Measurements from ENCODE around the gene SERPINB7.

Gene SERPINB7

GRCh38 chr18:63788447-63789096 lies 13.4 kb downstream of the SERPINB7 start:
- DNase-seq = peak; percentile 18

- DNase-seq = no peak
Measured at GRCh38 chr18:63789327-63789726, 14.1 kb downstream of the SERPINB7 start.

DNA sequence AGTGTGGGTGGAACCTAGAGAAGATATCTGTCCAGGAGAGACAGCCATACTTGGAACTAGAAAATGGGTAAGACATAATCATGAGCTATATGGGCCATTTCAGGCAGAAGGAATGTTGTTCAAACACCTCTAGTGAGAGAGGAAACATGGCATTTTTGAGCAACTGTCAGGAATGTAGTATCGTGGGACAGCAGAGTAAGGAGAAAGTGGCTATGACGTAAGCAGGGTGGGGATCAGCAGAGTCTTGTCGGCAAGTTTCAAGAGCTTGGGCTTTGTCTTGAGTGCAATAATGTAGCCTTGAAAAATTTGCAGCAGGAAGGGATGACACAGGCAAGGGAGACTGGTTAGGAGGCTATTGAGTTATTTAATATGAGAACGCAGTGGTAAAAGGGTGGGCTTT lies 20.4 kb downstream of the SERPINB7 start:
- no peak for DNase-seq

DNA sequence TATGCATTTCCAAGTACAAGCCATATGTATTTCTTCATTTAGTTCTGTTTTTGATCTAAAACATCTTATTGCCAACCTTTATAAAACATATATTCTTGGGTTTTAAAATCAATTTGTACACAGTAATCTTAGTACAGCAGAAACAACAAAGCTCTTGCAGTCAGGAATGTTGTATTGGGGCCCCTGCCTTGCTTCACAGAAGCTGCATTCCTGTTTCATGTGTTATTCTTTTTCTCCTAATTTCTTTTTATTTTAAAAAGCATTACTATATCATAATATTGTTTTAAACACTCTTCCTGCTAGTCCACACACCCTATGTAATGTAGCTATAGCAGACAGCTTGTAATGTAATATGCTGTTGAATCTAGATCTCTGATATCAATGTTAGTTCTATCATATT lies 24.0 kb downstream of the SERPINB7 start:
- no peak for DNase-seq

DNA sequence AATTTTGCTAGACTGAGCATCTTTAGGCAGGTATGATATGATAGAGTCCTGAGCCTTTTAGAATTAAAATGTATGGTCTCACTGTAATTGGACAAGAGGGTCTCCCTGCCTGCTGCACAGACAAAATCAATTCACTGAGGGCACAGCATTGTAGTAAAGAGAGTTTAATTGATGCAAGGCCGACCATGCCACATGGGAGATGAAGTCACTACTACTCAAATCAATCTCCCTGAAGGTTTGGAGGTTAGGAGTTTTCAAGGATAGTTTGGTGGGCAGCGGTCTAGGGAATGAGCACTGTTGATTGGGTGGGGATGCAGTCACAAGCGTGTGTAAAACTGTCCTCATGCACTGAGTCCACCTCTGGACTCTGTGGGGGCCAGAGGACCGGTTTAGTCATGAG lies 26.1 kb downstream of the SERPINB7 start:
- DNase-seq = no peak

GRCh38 chr18:63808125-63808524 lies 32.9 kb downstream of the SERPINB7 start:
- DNase-seq = no peak

- DNase-seq = no peak
Measured at GRCh38 chr18:63817441-63818051, 42.3 kb downstream of the SERPINB7 start.

- DNase-seq = no peak
Measured at GRCh38 chr18:63818212-63818611, 43.0 kb downstream of the SERPINB7 start.

- no peak for DNase-seq
Measured at GRCh38 chr18:63819786-63820185, 44.6 kb downstream of the SERPINB7 start.

- no peak for DNase-seq
Measured at GRCh38 chr18:63820694-63821093, 45.5 kb downstream of the SERPINB7 start.

DNA sequence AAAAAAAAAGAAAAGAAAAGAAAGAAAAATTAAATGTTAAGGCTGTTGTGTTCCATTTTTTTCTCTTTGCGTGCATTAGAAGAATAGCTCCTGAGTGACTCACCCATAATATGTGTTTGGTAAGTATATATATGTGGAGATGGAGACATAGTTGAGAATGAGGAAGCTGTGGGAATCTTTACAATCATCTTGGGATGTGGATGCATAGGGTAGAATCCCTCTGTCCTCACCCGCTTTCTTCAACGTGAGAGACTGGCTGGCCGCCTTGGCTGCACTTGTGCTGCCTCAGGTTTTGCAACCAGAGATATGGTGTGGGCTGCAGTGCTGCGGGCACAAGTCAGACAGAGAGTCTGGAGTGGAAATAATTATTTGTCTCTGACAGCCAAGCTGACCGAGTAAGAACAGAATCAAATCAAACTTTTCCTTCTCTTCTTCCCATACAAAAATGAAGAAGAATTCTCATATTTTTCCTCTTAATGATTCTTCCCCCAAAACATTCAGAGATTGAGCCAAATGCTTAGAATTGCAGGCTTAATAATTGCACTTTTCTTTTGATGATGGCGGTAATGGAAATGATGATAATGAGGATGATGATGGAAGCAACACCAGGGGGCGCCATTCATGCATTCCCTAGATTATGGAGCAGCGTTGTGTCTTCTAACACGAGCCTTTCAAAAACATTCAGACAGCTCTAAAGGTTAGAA lies 48.5 kb downstream of the SERPINB7 start:
- DNase-seq = peak; percentile 17

DNA sequence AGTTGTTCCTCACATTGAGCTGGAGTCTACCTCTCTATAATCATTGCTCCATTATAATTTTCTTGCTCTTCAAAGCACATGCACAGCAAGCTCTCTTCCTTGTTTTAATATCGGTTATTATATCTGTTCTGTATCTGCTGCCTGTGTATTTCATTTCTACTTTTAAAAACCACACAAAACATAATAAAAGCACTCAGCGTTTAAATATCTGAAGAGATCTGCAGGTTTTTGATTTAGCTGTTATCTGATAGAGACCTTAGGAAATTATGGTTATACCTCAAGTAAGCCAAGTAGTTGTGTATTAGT lies 49.0 kb downstream of the SERPINB7 start:
- no peak for DNase-seq

DNA sequence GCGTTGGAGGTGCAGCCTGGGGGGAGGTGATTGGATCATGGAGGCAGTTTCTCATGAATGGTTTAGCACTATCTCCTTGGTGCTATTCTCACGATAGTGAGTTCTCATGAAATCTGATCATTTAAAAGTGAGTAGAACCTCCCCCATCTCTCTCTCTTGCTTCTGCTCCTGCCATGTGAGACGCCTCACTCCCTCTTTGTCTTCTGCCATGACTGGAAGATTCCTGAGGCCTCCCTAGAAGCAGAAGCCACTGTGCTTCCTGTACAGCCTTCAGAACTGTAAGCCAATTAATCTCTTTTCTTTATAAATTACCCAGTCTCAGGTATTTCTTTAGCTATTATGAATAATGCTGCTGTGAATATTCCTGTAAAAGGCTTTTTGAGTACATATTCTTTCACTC lies 52.9 kb downstream of the SERPINB7 start:
- DNase-seq = no peak

DNA sequence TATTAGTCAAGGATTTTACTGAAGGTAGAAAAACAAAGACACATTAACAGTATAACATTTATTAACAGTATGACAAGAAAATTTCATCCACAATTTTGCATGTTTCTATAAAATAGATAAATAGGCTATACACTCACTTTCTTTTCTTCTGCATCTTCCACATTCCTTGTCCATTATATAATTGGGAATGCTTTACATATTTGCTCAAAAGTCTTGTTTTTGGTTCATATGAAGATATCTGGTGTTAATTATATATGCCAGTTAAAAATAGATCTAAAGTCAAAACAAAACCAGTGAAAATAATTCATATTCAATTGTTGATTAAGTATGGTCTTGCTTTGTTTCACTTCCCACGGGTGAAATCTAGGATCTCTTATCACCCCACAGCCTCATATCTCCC lies 53.4 kb downstream of the SERPINB7 start:
- DNase-seq = no peak

DNA sequence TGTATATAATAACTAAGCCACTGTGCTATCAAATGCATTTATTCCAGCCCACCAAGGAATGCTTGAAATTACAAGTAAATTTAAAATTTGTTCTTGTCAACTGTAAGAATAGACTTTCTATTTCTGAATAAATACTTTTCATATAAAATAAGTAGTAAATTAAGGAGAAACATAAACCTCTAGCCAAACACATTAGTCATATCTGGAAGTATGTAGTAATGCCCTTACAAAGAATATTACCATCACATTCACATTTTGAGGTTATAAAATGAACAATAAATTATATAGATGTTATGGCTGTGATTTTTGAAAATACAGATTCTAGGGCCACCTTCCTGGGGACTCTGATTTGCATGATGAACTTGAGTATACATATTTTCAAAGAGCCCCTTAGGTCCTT lies 54.7 kb downstream of the SERPINB7 start:
- no peak for DNase-seq

GRCh38 chr18:63831080-63831788 lies 56.0 kb downstream of the SERPINB7 start:
- DNase-seq = no peak

DNA sequence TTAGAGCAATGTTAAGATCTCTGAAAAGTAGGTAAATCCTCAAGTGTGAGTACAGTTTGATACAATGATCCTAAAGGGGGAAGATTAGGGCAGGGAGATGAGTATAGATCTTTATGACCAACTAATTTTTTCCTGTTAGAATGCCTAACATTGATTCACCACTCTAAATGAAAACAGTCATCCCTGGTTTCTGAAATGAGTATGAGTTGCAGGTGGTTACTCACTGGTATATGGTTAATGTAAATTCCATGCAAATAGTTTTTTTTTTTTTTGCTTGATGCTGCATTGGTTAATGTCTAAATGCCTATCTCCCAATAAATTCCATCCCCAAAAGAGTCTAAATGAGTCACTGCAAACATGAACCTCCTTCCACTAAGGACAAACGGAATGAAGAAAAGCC lies 57.3 kb downstream of the SERPINB7 start:
- no peak for DNase-seq

DNA sequence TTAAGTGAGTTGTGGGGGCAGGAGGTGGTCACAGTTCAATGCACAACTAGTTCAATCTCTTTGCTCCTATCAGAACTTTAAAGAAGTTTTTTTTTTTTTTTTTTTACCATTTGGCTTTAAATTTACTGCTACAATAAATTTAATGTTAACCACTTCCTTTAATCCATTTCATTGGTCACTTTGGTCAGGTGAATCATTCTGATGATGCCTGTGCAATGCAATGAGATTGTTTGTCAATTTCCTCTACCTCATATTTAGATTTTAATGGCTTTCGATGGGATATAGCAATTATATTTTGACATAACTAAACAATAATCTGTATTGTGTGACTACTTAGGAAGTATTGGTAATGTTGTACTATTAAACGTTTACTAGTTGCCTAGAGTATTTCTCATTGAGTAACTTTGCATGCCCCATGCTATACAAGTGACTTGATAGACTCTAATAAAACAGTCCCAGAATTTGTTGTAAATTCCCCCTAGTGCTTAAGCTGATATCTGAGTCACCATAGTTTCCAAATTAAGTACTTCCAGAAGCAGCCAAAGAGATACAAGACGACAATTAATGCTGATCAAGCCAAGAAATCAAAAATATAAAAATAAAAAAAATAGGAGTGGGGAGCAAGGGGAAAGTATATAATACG lies 59.4 kb downstream of the SERPINB7 start:
- DNase-seq = no peak

DNA sequence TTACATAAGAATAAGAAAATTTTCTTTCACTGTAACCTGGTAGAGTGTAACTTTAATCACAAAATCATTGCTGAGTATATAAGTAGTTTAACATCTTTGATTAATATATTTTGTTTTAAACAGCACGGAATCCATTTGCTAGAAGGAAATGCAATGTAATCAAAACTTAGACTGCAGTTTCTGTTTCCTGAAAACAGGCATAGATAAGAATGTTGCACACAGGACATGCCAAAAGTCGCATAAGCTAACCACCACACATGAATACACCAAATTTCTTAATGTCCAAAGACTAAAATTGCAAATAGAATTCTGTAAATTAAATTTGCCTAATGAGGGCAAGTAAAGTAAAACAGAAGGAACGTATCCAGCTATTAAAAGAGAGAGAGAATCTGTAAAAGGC lies 61.2 kb downstream of the SERPINB7 start:
- no peak for DNase-seq

GRCh38 chr18:63837590-63837989 lies 62.4 kb downstream of the SERPINB7 start:
- DNase-seq = no peak

- DNase-seq = no peak
Measured at GRCh38 chr18:63843008-63843407, 67.8 kb downstream of the SERPINB7 start.

- DNase-seq = no peak
Measured at GRCh38 chr18:63844254-63844653, 69.0 kb downstream of the SERPINB7 start.

DNA sequence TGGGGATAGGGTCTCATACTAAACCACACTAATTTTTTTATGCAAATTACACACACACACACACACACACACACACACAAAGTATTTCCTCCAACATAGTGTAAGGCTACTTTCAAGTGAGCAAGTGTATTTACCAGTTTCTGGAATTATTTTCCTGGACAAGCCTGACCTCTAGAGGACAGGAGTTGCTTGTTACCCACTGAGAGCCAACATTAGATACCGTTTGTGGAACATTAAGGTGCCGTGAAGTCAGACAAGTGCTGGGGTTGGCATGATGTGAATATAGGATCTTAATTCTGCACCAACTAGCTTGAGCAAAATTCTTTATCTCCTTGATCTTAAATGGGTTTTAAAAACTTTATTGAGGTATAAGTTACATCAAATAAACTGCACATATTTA lies 72.9 kb downstream of the SERPINB7 start:
- DNase-seq = no peak

GRCh38 chr18:63850020-63850419 lies 74.8 kb downstream of the SERPINB7 start:
- DNase-seq = no peak
